Activated naive CD8-positive, alpha-beta T cell treated with anti-CD3 and anti-CD28 coated beads, Interleukin-2, amount 50 U/mL, for 24 hours (primary cell): ENCODE measurements around the gene ALDH3A2.
A peak's percentile ranks its signal among the peaks of the same experiment; 100 is the strongest.

Source experiments
- ATAC-seq: fragments of 150-1000 bp; cut with Tn5 transposase; one replicate; pipeline ENCODE4 v1.10.0; 2021
- DNase-seq: peaks from one replicate; pipeline ENCODE4 v3.0.0; 2021
- H3K27ac Mint-ChIP-seq: one replicate; pipeline ENCODE4 v1.8.0; 2021; ENCODE audit warnings: mild to moderate bottlenecking, mixed read lengths
- H3K27me3 Mint-ChIP-seq: one replicate; pipeline ENCODE4 v1.8.0; 2021; ENCODE audit warnings: mixed read lengths
- H3K36me3 Mint-ChIP-seq: one replicate; pipeline ENCODE4 v1.8.0; 2021; ENCODE audit warnings: low read depth, mixed read lengths
- H3K4me1 Mint-ChIP-seq: one replicate; pipeline ENCODE4 v1.8.0; 2021; ENCODE audit warnings: mixed read lengths
- H3K4me3 Mint-ChIP-seq: one replicate; pipeline ENCODE4 v1.8.0; 2021; ENCODE audit warnings: mild to moderate bottlenecking, moderate library complexity, mixed read lengths
- H3K9me3 Mint-ChIP-seq: one replicate; pipeline ENCODE4 v1.8.0; 2021; ENCODE audit warnings: mixed read lengths

The ALDH3A2 gene

GRCh38 chr17:19642373-19642893, 6.1 kb upstream of the ALDH3A2 start:
- Mint-ChIP-seq H3K27me3 (peaks cover 6% of the 10 kb centered on the region), H3K36me3 (no peaks in the 10 kb centered on the region), H3K4me1 (peaks cover 18% of the 10 kb centered on the region), H3K27ac (no peak overlapping the region), H3K4me3 (no peak overlapping the region), H3K9me3 (no peaks in the 10 kb centered on the region)
- DNase-seq (no peak), ATAC-seq (no peak)

GRCh38 chr17:19644493-19645210, 3.9 kb upstream of the ALDH3A2 start:
- no peaks in the 10 kb centered on the region for H3K9me3 Mint-ChIP-seq
- peaks cover 35% of the 10 kb centered on the region for H3K4me1 Mint-ChIP-seq
- peaks cover 6% of the 10 kb centered on the region for H3K27me3 Mint-ChIP-seq
- no peak overlapping the region for H3K4me3 Mint-ChIP-seq
- no peak overlapping the region for H3K27ac Mint-ChIP-seq
- no peaks in the 10 kb centered on the region for H3K36me3 Mint-ChIP-seq
- DNase-seq (no peak), ATAC-seq (no peak)

GRCh38 chr17:19645734-19646201, 2.8 kb upstream of the ALDH3A2 start:
- Mint-ChIP-seq H3K27ac (no peak overlapping the region), H3K27me3 (peaks cover 6% of the 10 kb centered on the region), H3K4me1 (peaks cover 40% of the 10 kb centered on the region), H3K9me3 (no peaks in the 10 kb centered on the region), H3K36me3 (no peaks in the 10 kb centered on the region), H3K4me3 (no peak overlapping the region)
- DNase-seq (peak; percentile 54), ATAC-seq (no peak)

- peak overlapping the region; percentile 83 for H3K4me3 Mint-ChIP-seq
- H3K27me3 Mint-ChIP-seq: peaks cover 6% of the 10 kb centered on the region
- peak; percentile 15 for DNase-seq
- no peak for ATAC-seq
- peak overlapping the region; percentile 88 for H3K27ac Mint-ChIP-seq
- no peaks in the 10 kb centered on the region for H3K9me3 Mint-ChIP-seq
- peaks cover 40% of the 10 kb centered on the region for H3K4me1 Mint-ChIP-seq
- H3K36me3 Mint-ChIP-seq: no peaks in the 10 kb centered on the region
Observed at GRCh38 chr17:19646788-19647696, 1.5 kb upstream of the ALDH3A2 start.

- Mint-ChIP-seq H3K4me1 (peaks cover 35% of the 10 kb centered on the region), H3K4me3 (peak overlapping the region; percentile 83), H3K36me3 (peaks cover 2% of the 10 kb centered on the region), H3K27ac (peak overlapping the region; percentile 88), H3K27me3 (peaks cover 6% of the 10 kb centered on the region), H3K9me3 (no peaks in the 10 kb centered on the region)
- ATAC-seq: peak; percentile 47
- peak; percentile 36 for DNase-seq
Observed at GRCh38 chr17:19647697-19648474, 665 bp upstream of the ALDH3A2 start.

- Mint-ChIP-seq H3K36me3 (peaks cover 11% of the 10 kb centered on the region), H3K4me3 (peak overlapping the region; percentile 83), H3K9me3 (no peaks in the 10 kb centered on the region), H3K4me1 (peaks cover 35% of the 10 kb centered on the region), H3K27me3 (peaks cover 6% of the 10 kb centered on the region), H3K27ac (no peak overlapping the region)
- DNase-seq: no peak
- no peak for ATAC-seq
Observed at GRCh38 chr17:19649274-19649541, 657 bp downstream of the ALDH3A2 start.

GRCh38 chr17:19650826-19651225, 2.3 kb downstream of the ALDH3A2 start:
- H3K36me3 Mint-ChIP-seq: peaks cover 13% of the 10 kb centered on the region
- no peak for DNase-seq
- peaks cover 34% of the 10 kb centered on the region for H3K4me1 Mint-ChIP-seq
- H3K4me3 Mint-ChIP-seq: no peak overlapping the region
- peaks cover 3% of the 10 kb centered on the region for H3K27me3 Mint-ChIP-seq
- no peaks in the 10 kb centered on the region for H3K9me3 Mint-ChIP-seq
- H3K27ac Mint-ChIP-seq: no peak overlapping the region
- no peak for ATAC-seq

- DNase-seq: no peak
Observed at GRCh38 chr17:19651451-19652238, 3.1 kb downstream of the ALDH3A2 start.

GRCh38 chr17:19652595-19652994, 4.0 kb downstream of the ALDH3A2 start:
- DNase-seq (no peak), ATAC-seq (no peak)
- Mint-ChIP-seq H3K27ac (no peak overlapping the region), H3K27me3 (no peaks in the 10 kb centered on the region), H3K4me3 (no peak overlapping the region), H3K4me1 (peaks cover 20% of the 10 kb centered on the region), H3K36me3 (peaks cover 13% of the 10 kb centered on the region), H3K9me3 (no peaks in the 10 kb centered on the region)

More at GRCh38 chr17:19651451-19652238, 3.1 kb downstream of the ALDH3A2 start:
- H3K27ac Mint-ChIP-seq: no peak overlapping the region
- H3K9me3 Mint-ChIP-seq: no peaks in the 10 kb centered on the region
- H3K4me3 Mint-ChIP-seq: no peak overlapping the region
- peaks cover 3% of the 10 kb centered on the region for H3K27me3 Mint-ChIP-seq
- H3K36me3 Mint-ChIP-seq: peaks cover 13% of the 10 kb centered on the region
- ATAC-seq: no peak
- peaks cover 30% of the 10 kb centered on the region for H3K4me1 Mint-ChIP-seq

GRCh38 chr17:19654342-19654886, 5.9 kb downstream of the ALDH3A2 start:
- peaks cover 13% of the 10 kb centered on the region for H3K36me3 Mint-ChIP-seq
- no peaks in the 10 kb centered on the region for H3K9me3 Mint-ChIP-seq
- DNase-seq (no peak), ATAC-seq (no peak)
- no peaks in the 10 kb centered on the region for H3K27me3 Mint-ChIP-seq
- no peak overlapping the region for H3K27ac Mint-ChIP-seq
- H3K4me3 Mint-ChIP-seq: no peak overlapping the region
- H3K4me1 Mint-ChIP-seq: peaks cover 8% of the 10 kb centered on the region

- ATAC-seq (no peak), DNase-seq (no peak)
- H3K4me1 Mint-ChIP-seq: peaks cover 4% of the 10 kb centered on the region
- H3K9me3 Mint-ChIP-seq: no peaks in the 10 kb centered on the region
- H3K4me3 Mint-ChIP-seq: no peak overlapping the region
- no peaks in the 10 kb centered on the region for H3K27me3 Mint-ChIP-seq
- H3K27ac Mint-ChIP-seq: no peak overlapping the region
- H3K36me3 Mint-ChIP-seq: peaks cover 15% of the 10 kb centered on the region
Observed at GRCh38 chr17:19654896-19655295, 6.3 kb downstream of the ALDH3A2 start.

- no peaks in the 10 kb centered on the region for H3K27me3 Mint-ChIP-seq
- H3K9me3 Mint-ChIP-seq: no peaks in the 10 kb centered on the region
- no peak overlapping the region for H3K27ac Mint-ChIP-seq
- peaks cover 15% of the 10 kb centered on the region for H3K36me3 Mint-ChIP-seq
- DNase-seq: no peak
- no peak for ATAC-seq
- no peaks in the 10 kb centered on the region for H3K4me1 Mint-ChIP-seq
- H3K4me3 Mint-ChIP-seq: no peak overlapping the region
Observed at GRCh38 chr17:19656336-19656735, 7.8 kb downstream of the ALDH3A2 start.

- H3K27me3 Mint-ChIP-seq: no peaks in the 10 kb centered on the region
- peaks cover 15% of the 10 kb centered on the region for H3K36me3 Mint-ChIP-seq
- no peak for DNase-seq
- H3K4me1 Mint-ChIP-seq: no peaks in the 10 kb centered on the region
- no peak for ATAC-seq
- no peak overlapping the region for H3K4me3 Mint-ChIP-seq
- H3K9me3 Mint-ChIP-seq: no peaks in the 10 kb centered on the region
- no peak overlapping the region for H3K27ac Mint-ChIP-seq
Observed at GRCh38 chr17:19656851-19657581, 8.5 kb downstream of the ALDH3A2 start.
